GM19193 (cell line): ENCODE results near the gene TRMT2A.

ENCODE experiments used
- POLR2A ChIP-seq: IDR thresholded peaks from 4 replicates; pipeline ENCODE4 v1.6.1; 2011; ENCODE audit not compliant: insufficient read depth, insufficient read length; ENCODE audit errors: extremely low read depth

TRMT2A gene

DNA sequence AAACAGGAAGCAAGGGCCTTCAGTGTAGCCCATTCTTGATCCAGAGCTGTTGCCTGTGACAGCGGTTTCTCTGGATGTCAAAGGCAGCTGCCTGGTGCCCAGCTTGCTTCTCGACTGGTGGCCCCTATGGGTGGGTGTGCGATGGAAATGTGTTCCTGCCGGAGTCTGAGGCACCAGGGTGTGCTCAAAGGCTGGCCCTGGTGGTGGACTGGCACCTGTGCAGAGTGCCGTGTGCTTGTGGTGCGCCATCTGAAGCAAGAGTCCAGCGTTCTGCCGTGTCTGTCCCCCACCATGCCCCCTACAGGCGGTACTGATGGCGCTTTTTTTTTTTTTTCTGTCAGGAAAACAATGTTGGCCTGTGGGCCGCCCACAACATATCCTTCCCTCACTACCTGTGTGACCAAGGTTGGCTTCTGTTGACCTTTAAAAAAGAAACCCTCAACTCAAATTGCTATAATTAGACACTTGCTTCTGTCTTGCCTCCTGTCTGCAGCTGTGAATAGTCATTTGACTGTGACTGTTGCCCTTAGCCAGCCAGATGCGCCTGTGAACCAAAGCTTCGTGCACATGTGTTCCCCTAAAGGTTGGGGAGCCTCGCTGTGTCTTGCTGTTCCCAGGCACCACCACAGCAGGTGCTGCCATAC is 5.9 kb downstream of the TRMT2A start:
- peak; percentile 39 for TF ChIP-seq POLR2A

DNA sequence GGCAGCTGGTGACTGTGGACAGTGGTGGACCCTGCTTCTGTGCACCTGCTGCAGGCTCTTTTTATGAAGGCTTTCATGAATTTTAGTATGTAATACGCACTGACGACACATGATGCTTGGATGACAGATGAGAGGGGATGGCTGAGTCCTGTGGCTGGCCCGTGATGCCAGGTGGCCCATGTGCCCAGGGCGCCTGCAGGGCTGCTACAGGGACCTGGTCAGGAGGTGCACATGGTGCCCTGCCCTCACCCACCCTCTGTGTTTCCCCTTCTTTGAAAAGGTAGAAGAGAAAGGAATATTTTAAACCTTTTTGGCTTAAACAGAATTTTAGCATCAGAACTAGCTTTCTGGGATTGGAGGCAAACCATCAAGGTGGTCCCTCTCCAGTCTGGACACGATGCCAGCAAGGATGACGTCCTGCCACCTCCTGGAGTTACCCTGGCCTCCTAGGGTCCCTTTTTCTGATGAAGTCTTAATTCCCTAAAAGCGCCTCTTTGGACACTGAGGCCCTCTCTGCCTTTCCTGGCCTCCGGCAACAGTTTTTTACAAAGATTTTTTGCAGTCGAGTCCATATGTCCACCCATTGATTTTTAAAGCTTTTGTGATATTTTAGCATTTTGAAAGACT is 6.6 kb downstream of the TRMT2A start:
- TF ChIP-seq POLR2A = no peak

DNA sequence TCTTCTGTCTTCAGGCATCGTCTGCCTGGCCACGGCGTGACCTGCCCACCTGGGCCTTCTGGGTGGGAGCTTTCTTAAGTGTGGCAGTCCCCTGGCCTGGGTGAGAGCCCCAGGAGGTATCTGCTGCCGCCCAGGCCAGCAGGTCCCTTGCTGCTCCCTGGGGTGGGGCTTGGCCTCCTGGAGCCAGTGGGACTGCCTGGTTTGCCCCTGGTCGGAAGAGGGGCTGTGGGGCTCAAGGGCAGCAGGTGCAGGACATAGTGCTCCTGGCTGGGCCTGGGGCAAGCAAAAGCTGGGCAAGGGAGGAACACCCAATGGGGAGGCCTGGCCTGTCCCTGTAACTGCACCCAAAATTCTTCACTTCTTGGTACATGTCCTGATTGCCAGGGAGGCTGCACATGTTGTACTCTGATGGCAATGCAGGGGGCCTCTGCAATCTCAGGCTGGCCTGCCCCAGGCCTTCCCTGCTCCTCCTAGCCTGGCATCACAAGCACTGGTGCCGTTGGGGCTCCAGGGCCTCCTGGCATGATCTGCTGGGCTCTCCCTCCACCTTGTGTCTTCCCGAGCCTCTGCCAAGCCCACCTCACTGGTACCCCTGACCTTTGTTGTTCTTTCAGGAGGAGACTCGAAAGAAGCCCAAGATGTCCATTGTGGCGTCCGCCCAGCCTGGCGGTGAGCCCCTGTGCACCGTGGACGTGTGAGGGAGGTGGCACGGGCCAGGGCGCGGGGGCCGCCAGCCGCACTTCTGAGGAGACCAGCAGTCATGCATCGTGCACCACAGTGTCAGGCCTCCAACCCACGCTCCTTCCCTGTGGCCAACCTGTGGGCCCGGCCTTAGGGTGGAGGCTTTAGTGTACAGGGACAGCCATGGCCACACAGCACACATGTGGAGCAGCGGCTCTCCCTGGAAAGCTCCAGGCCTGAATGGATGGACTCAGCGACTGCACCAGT is 7.3 kb downstream of the TRMT2A start:
- peak; percentile 42 for TF ChIP-seq POLR2A

DNA sequence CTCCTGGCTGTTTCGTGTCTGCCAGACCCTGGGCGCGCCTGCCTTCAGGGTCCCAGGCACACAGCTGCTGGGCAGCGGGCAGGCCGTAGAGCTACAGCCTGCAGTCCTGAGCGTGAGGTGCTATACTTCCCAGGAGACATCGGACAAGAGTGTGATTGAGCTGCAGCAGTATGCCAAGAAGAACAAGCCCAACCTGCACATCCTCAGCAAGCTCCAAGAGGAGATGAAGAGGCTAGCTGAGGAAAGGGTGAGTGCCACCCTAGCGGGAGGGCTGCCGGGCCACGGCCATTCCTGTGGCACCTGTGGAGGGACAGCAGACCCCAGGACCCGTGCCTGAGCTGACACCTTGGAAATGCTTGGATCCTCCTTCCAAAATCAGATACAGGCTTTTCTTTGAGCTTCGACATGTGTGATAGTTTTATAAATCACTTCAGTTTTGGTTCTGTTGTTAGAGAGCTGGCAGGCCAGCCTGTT is 8.2 kb downstream of the TRMT2A start:
- TF ChIP-seq POLR2A = no peak

DNA sequence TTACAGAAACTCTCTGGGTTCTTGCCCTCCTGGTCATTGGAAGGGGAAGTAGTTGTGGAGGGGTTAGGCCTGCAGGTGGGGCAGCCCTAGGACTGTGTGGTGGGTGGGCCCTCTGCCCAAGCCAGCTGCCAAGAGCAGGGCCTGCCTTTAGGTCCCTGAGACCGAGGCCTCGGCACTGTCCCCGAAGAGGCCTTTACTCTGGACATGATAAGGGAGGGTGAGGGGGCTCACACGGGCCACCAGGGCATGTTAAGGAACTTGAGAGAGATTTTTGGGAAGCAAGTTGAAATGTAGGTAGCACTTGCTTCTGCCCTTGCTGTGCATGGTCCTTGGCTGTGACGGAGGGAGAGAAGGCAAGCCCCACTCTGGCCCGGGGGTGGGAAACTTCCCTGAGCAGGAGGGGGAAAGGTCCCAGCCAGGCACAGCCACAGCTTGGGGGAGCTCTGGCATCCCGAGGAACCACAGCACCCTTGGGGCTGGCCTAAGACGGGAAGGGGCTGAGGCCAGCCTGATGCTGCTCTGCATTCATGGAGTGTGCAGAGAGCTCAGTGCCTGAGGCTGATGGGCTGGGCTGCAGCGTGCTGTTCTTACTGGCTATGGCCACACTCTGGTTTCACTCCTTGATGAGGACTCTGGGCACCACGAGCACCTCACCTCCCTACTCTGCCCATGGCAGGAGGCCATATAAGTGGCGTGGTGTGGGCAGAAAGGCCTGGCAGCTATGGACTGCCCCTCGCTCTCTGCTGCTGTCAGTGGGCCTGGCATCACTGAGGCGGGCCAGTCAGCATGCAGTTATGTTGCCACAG is 8.9 kb downstream of the TRMT2A start:
- no peak for TF ChIP-seq POLR2A

DNA sequence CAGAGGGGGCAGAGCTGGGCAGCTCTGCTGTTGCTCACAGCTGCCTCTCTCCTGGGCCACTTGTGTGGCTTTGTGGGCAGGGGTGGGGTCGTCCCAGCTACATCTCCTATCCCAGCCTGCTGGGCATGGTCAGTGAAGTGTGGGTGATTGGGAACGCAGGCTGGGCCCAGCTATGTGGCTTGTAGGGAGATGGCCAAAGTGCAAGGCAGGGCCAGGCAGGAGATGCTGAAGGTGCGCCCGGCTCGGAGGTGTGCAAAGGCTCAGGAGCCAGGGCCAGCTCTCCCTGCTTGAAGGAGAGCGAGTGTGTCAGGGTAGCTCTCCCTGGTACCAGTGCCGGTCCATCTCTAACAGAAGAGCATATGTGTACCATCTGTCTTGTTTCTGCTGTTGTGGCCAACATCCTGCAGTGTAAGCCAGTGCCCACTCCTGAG is 9.5 kb downstream of the TRMT2A start:
- no peak for TF ChIP-seq POLR2A

DNA sequence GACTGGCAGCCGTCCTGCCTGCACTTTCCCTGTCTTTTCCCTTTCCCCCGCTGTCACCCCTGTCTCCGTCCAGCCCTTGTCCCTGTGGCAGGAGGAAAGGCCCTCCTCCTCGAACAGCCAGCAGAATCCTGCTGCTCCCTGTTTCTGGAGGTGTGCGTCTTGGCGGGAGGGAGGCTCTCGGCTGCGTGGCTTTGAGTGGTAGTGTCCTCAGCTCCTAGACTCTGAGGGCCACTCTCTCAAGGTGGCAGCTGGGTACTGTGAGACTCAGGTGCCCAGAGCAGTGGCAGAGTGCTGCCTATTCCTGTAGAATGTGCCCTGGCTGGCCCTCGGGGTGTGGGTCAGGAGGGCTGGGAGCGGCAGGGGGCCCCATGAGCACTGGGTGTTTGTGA is 10.2 kb downstream of the TRMT2A start:
- TF ChIP-seq POLR2A = no peak

DNA sequence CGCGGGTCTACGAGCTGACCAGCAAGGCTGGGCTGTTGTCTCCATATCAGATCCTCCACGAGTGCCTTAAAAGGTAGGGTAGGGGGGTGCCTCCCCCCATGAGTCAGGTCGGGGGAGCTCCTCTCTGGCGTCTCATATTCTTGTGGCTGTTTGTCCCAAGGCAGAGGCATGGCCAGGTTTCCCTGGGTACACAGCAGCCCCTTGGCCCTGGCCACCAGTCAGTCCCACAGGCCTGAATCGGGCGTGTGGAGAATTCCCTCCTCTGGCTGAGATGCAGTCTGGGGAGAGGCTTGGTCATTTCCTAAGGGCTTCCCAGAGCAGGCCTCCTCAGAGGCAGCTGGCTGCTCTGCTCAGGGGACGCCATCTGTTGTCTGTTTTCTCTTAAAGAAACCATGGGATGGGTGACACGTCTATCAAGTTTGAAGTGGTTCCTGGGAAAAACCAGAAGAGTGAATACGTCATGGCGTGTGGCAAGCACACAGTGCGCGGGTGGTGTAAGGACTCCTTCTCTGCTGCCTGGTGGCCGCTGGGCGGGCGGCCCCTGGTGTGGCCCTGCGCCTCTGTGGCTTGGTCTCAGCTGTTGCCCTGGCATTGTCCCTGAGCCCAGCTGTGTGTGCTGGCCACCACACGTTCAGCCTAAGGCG is 10.7 kb downstream of the TRMT2A start:
- TF ChIP-seq POLR2A = no peak

DNA sequence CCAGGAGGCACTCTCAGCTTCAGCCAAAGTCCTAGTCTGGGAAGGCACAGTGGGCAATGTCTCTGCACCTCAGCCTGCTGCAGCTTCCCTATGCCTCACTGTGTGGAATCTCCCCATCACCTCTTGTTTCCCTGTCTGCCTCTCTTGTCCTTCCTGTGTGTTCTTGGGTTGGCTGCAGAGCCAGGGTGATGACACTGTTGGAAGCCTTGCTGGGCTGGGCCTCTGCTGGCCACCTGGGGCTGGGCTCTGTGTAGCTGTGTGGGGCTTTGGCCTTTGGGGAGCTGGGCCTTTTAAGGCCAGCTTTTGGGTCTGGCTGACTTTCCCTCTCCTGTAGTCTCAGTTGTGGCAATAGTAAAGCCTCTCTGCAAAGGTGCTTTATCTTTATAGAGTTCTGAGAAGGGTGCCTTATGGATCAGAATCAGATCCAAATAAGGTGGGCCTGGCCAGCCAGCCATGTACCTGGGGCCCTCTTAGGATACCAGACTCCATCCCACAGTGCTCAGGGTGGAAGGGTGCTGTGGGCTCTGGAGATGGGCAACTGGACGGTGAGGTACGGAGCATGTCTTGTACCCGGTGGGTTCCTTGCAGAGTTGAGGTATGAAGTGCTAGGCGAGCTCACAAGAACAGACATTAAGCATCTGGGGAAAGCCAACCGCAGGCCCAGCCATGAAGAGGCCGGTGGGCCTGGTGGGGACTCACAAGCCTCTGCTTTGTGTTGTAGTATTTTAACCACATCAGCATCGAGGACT is 11.4 kb downstream of the TRMT2A start:
- no peak for TF ChIP-seq POLR2A

DNA sequence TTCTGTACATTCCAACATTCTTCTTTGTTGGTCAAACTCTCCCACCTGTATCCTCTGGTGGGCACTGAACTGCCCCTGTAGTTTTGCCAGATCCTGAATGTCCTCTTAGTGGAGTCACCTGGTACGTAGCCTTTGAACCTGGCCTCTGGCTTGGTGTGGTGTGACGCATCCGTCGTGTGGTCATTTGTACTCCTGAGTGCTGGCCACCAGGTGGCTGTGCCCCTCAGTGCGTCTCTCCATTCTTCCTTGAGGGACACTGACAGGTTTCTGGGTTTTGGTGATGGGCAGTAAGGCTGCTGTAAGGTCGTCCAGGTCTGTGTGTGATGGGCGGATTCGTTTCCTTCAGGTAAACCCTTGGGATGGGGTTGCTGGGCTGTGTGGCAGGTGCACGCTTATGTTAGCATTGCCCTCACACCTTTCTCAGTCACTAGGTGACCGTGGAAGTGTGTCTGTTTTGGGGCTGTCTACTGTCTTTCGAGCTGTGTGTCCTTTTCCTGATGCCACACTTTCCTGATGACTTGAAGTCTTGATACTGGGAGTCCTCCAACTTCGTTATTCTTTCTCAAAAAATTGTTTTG is 14.7 kb downstream of the TRMT2A start:
- TF ChIP-seq POLR2A = no peak

DNA sequence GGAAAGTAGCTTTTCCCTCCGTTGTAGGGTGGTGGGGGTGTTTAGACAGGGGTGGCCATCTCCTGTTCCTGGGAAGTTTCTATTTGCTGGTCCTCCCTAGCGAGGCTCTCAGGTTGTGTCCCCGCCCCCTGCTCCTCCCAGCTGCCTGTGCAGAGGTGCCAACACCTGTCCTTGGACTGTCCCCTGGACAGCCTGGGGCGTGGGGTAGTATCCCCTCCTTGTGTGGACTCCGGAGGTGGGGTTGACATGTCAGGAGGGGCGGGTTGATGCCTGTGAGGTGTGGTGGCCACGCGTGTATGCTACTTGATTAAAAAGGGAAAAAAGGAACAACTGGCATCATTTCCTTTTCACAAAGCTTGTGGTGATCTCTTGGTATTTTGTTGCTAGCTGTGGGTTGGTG is 15.4 kb downstream of the TRMT2A start:
- TF ChIP-seq POLR2A = no peak

DNA sequence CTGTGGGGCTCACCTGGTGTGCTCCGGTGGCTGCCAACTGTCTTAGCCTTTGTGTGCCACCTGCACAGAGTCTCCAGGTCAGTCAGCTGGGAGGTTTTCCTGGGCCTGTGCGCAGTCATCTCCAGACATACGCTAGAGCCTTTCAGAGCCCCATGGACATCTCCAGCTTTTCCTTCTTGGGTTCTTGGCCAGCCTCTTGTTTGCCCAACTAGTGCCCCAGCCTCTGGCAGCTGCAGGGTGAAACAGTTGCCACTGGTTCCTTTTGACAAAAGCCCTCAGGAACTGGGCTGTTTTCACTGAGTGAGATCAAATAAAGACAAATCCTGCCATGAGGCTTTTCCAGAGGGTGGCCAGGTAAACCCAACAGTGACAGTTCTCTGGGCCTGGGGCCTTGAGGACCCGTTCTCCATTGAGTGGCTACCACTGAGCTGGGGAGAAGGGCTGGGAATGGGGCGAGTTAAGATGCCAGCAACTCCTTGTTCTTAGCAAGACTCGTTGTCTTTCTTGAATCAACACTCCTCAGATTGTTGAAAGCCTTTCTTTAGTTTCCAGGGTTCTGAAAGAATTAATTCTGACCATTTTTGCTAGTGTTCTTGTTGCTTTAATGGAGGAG is 17.8 kb downstream of the TRMT2A start:
- TF ChIP-seq POLR2A = no peak
